ENCODE results near the gene ZNF451. TPM values are rescaled to one million over a fixed set of nuclear protein-coding genes. Genes with fewer than 3 reads are reported as not detected.

ZNF451 gene
- total RNA-seq, 2 experiments from 2014 or later, result 46.8 to 60.3 TPM

- H3K27me3 Mint-ChIP-seq, result no peaks in the 10 kb centered on the region
- ATAC-seq (no peak), DNase-seq (no peak)
- no peaks in the 10 kb centered on the region for H3K4me1 Mint-ChIP-seq
- H3K27ac Mint-ChIP-seq, result peak overlapping the region; percentile 65
- POLR2A ChIA-PET, result no interaction called here
- no peaks in the 10 kb centered on the region for H3K9me3 Mint-ChIP-seq (ENCODE audit: low read depth)
- CTCF ChIA-PET, result interaction anchor here (0.6 to 0.7 kb wide), 2 partner anchors 20 to 65 kb away, joined by 3 to 6 read pairs; no protein-coding TSS in a partner anchor
- intact Hi-C loops (cut with DNase I, micrococcal nuclease), result no loop called here
- H3K36me3 Mint-ChIP-seq (ENCODE audit: low read depth), result peaks cover 44% of the 10 kb centered on the region
- H3K4me3 Mint-ChIP-seq, result no peak overlapping the region
These were observed 92.0 kb downstream of the ZNF451 start for GRCh38 chr6:57182017-57182432.

GRCh38 chr6:57183336-57183735 is 93.3 kb downstream of the ZNF451 start:
- ChIA-PET CTCF (no interaction called here), POLR2A (no interaction called here)
- Mint-ChIP-seq H3K9me3 (ENCODE audit: low read depth) (no peaks in the 10 kb centered on the region), H3K27ac (no peak overlapping the region), H3K36me3 (ENCODE audit: low read depth) (peaks cover 46% of the 10 kb centered on the region), H3K27me3 (no peaks in the 10 kb centered on the region), H3K4me3 (no peak overlapping the region), H3K4me1 (no peaks in the 10 kb centered on the region)
- intact Hi-C loops (cut with DNase I, micrococcal nuclease), result no loop called here
- DNase-seq (no peak), ATAC-seq (no peak)

- ChIA-PET POLR2A (no interaction called here), CTCF (interaction anchor here (1.2 to 1.3 kb wide), 2 partner anchors 33 to 127 kb away, joined by 3 to 4 read pairs; partner anchors contain the start of gene PRIM2)
- Mint-ChIP-seq H3K27ac (no peak overlapping the region), H3K4me3 (no peak overlapping the region), H3K4me1 (no peaks in the 10 kb centered on the region), H3K36me3 (ENCODE audit: low read depth) (peaks cover 12% of the 10 kb centered on the region), H3K27me3 (no peaks in the 10 kb centered on the region), H3K9me3 (ENCODE audit: low read depth) (no peaks in the 10 kb centered on the region)
- ATAC-seq, result no peak
- intact Hi-C loops (cut with DNase I, micrococcal nuclease), result loop anchor here in 1 of 2 experiments (1.0 kb wide), 1 partner anchor 126 kb away; no protein-coding TSS in a partner anchor
- DNase-seq, result no peak
These were observed 100.2 kb downstream of the ZNF451 start for GRCh38 chr6:57190140-57190539.

- ChIA-PET CTCF (no interaction called here), POLR2A (no interaction called here)
- no peaks in the 10 kb centered on the region for H3K27me3 Mint-ChIP-seq
- peaks cover 2% of the 10 kb centered on the region for H3K36me3 Mint-ChIP-seq (ENCODE audit: low read depth)
- no peak overlapping the region for H3K4me3 Mint-ChIP-seq
- ATAC-seq, result no peak
- no peaks in the 10 kb centered on the region for H3K9me3 Mint-ChIP-seq (ENCODE audit: low read depth)
- no peaks in the 10 kb centered on the region for H3K4me1 Mint-ChIP-seq
- H3K27ac Mint-ChIP-seq, result no peak overlapping the region
- intact Hi-C loops (cut with DNase I, micrococcal nuclease), result no loop called here
- no peak for DNase-seq
These were observed 103.2 kb downstream of the ZNF451 start for GRCh38 chr6:57193177-57193576.

- Mint-ChIP-seq H3K36me3 (ENCODE audit: low read depth) (peaks cover 2% of the 10 kb centered on the region), H3K4me1 (no peaks in the 10 kb centered on the region), H3K4me3 (no peak overlapping the region), H3K27ac (no peak overlapping the region), H3K27me3 (no peaks in the 10 kb centered on the region), H3K9me3 (ENCODE audit: low read depth) (no peaks in the 10 kb centered on the region)
- no peak for DNase-seq
- ChIA-PET POLR2A (no interaction called here), CTCF (no interaction called here)
- intact Hi-C loops (cut with DNase I, micrococcal nuclease), result no loop called here
- ATAC-seq, result no peak
These were observed 105.5 kb downstream of the ZNF451 start for GRCh38 chr6:57195457-57195856.

- POLR2A ChIA-PET, result no interaction called here
- DNase-seq (no peak), ATAC-seq (no peak)
- no peaks in the 10 kb centered on the region for H3K36me3 Mint-ChIP-seq (ENCODE audit: low read depth)
- no peaks in the 10 kb centered on the region for H3K27me3 Mint-ChIP-seq
- CTCF ChIA-PET, result no interaction called here
- no peak overlapping the region for H3K27ac Mint-ChIP-seq
- H3K4me3 Mint-ChIP-seq, result no peak overlapping the region
- intact Hi-C loops (cut with DNase I, micrococcal nuclease), result no loop called here
- H3K9me3 Mint-ChIP-seq (ENCODE audit: low read depth), result no peaks in the 10 kb centered on the region
- H3K4me1 Mint-ChIP-seq, result no peaks in the 10 kb centered on the region
These were observed 109.1 kb downstream of the ZNF451 start for GRCh38 chr6:57198926-57199636.

- Mint-ChIP-seq H3K4me3 (no peak overlapping the region), H3K9me3 (ENCODE audit: low read depth) (no peaks in the 10 kb centered on the region), H3K4me1 (peaks cover 10% of the 10 kb centered on the region), H3K27ac (no peak overlapping the region), H3K36me3 (ENCODE audit: low read depth) (no peaks in the 10 kb centered on the region), H3K27me3 (no peaks in the 10 kb centered on the region)
- CTCF ChIA-PET, result no interaction called here
- DNase-seq (no peak), ATAC-seq (no peak)
- POLR2A ChIA-PET, result no interaction called here
- intact Hi-C loops (cut with DNase I, micrococcal nuclease), result no loop called here
These were observed 111.7 kb downstream of the ZNF451 start for GRCh38 chr6:57201718-57202117.

- H3K4me3 Mint-ChIP-seq, result no peak overlapping the region
- intact Hi-C loops (cut with DNase I, micrococcal nuclease), result loop anchor here in 1 of 2 experiments (5.0 kb wide), 1 partner anchor 62 kb away; no protein-coding TSS in a partner anchor
These were observed 115.8 kb downstream of the ZNF451 start for GRCh38 chr6:57205550-57206328.

GRCh38 chr6:57207141-57207540 is 117.2 kb downstream of the ZNF451 start:
- POLR2A ChIA-PET, result interaction anchor here (0.8 to 1.2 kb wide), 2 partner anchors 15 to 59 kb away, joined by 3 read pairs; partner anchors contain the start of gene RAB23
- Mint-ChIP-seq H3K27ac (no peak overlapping the region), H3K9me3 (ENCODE audit: low read depth) (no peaks in the 10 kb centered on the region), H3K4me1 (peaks cover 21% of the 10 kb centered on the region), H3K4me3 (no peak overlapping the region), H3K36me3 (ENCODE audit: low read depth) (no peaks in the 10 kb centered on the region), H3K27me3 (no peaks in the 10 kb centered on the region)
- no peak for DNase-seq
- ATAC-seq, result peak; percentile 76
- CTCF ChIA-PET, result interaction anchor here (0.5 to 1.6 kb wide), 5 partner anchors 15 to 110 kb away, joined by 3 to 6 read pairs (median 3); partner anchors contain the start of genes PRIM2 and RAB23
- intact Hi-C loops (cut with DNase I, micrococcal nuclease), result loop anchor here in 1 of 2 experiments (5.0 kb wide), 1 partner anchor 60 kb away; no protein-coding TSS in a partner anchor

More at GRCh38 chr6:57205550-57206328, 115.8 kb downstream of the ZNF451 start:
- Mint-ChIP-seq H3K9me3 (ENCODE audit: low read depth) (no peaks in the 10 kb centered on the region), H3K27ac (no peak overlapping the region), H3K27me3 (no peaks in the 10 kb centered on the region), H3K4me1 (peaks cover 21% of the 10 kb centered on the region), H3K36me3 (ENCODE audit: low read depth) (no peaks in the 10 kb centered on the region)
- ChIA-PET CTCF (no interaction called here), POLR2A (no interaction called here)
- no peak for DNase-seq
- ATAC-seq, result no peak

- Mint-ChIP-seq H3K27ac (no peak overlapping the region), H3K36me3 (ENCODE audit: low read depth) (no peaks in the 10 kb centered on the region), H3K9me3 (ENCODE audit: low read depth) (no peaks in the 10 kb centered on the region), H3K27me3 (no peaks in the 10 kb centered on the region), H3K4me3 (no peak overlapping the region), H3K4me1 (peaks cover 21% of the 10 kb centered on the region)
- ChIA-PET POLR2A (no interaction called here), CTCF (interaction anchor here (0.7 to 1.6 kb wide), 3 partner anchors 14 to 109 kb away, joined by 3 to 6 read pairs (median 4); partner anchors contain the start of genes PRIM2 and RAB23)
- DNase-seq (no peak), ATAC-seq (peak; percentile 79)
- intact Hi-C loops (cut with DNase I, micrococcal nuclease), result loop anchor here in 1 of 2 experiments (5.0 kb wide), 1 partner anchor 59 kb away; no protein-coding TSS in a partner anchor
These were observed 117.9 kb downstream of the ZNF451 start for GRCh38 chr6:57207872-57208271.

- CTCF ChIA-PET, result interaction anchor here (0.9 kb wide), 1 partner anchor 79 kb away, joined by 3 read pairs; no protein-coding TSS in a partner anchor
- POLR2A ChIA-PET, result no interaction called here
- intact Hi-C loops (cut with DNase I, micrococcal nuclease), result loop anchor here in 1 of 2 experiments (5.0 kb wide), 1 partner anchor 58 kb away; no protein-coding TSS in a partner anchor
- Mint-ChIP-seq H3K4me1 (peaks cover 26% of the 10 kb centered on the region), H3K4me3 (no peak overlapping the region), H3K9me3 (ENCODE audit: low read depth) (no peaks in the 10 kb centered on the region), H3K36me3 (ENCODE audit: low read depth) (no peaks in the 10 kb centered on the region), H3K27ac (no peak overlapping the region), H3K27me3 (no peaks in the 10 kb centered on the region)
- DNase-seq (no peak), ATAC-seq (no peak)
These were observed 119.0 kb downstream of the ZNF451 start for GRCh38 chr6:57209030-57209429.
